ENCODE measurements around the gene EPAS1. TPM values are rescaled to one million over a fixed set of nuclear protein-coding genes. Genes with fewer than 3 reads are reported as not detected.

Gene EPAS1
- total RNA-seq, 1 donor from 2014 or later: 0.15 TPM

- Mint-ChIP-seq H3K4me3 (no peak overlapping the region), H3K27me3 (ENCODE audit: insufficient read depth, low read depth) (peaks cover 7% of the 10 kb centered on the region), H3K9me3 (no peaks in the 10 kb centered on the region), H3K36me3 (no peaks in the 10 kb centered on the region), H3K4me1 (no peaks in the 10 kb centered on the region), H3K27ac (no peak overlapping the region)
- TF ChIP-seq EZH2phosphoT487 (IDR thresholded peaks at IDR 0.05): no peak
- TF ChIP-seq, protein P1, sequence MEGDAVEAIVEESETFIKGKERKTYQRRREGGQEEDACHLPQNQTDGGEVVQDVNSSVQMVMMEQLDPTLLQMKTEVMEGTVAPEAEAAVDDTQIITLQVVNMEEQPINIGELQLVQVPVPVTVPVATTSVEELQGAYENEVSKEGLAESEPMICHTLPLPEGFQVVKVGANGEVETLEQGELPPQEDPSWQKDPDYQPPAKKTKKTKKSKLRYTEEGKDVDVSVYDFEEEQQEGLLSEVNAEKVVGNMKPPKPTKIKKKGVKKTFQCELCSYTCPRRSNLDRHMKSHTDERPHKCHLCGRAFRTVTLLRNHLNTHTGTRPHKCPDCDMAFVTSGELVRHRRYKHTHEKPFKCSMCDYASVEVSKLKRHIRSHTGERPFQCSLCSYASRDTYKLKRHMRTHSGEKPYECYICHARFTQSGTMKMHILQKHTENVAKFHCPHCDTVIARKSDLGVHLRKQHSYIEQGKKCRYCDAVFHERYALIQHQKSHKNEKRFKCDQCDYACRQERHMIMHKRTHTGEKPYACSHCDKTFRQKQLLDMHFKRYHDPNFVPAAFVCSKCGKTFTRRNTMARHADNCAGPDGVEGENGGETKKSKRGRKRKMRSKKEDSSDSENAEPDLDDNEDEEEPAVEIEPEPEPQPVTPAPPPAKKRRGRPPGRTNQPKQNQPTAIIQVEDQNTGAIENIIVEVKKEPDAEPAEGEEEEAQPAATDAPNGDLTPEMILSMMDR (IDR thresholded peaks at IDR 0.05): no peak
- Histone ChIP-seq H3K4me2 (no peak overlapping the region), H3K4me3 (no peak overlapping the region), H3K9ac (no peak overlapping the region), H3K4me1 (no peaks in the 10 kb centered on the region), H3K27me3 (no peaks in the 10 kb centered on the region), H3K79me2 (ENCODE audit: low read depth) (no peaks in the 10 kb centered on the region), H3K36me3 (no peaks in the 10 kb centered on the region), H3K9me3 (ENCODE audit: low read depth) (no peaks in the 10 kb centered on the region), H4K20me1 (ENCODE audit: low read depth) (no peaks in the 10 kb centered on the region), H3K27ac (no peak overlapping the region), H3F3A (ENCODE audit: low read depth) (no peaks in the 10 kb centered on the region), H2AFZ (replicated peaks) (no peak overlapping the region)
- no peak for DNase-seq (ENCODE audit: low spot score)
Measured at GRCh38 chr2:46435796-46436360, 138.7 kb downstream of the EPAS1 start.

Small RNAs within 50 kb of the gene (small RNA-seq; reads per million reads assigned to genes)
- gene RF00017: not detected

Other genes with a start within 250 kb of the EPAS1 start
- not detected in 2 replicates for gene TMEM247, start 182.2 kb downstream of the EPAS1 start, total RNA-seq (ENCODE audit: low replicate concordance)
- gene RHOQ, start 245.1 kb downstream of the EPAS1 start, total RNA-seq (ENCODE audit: low replicate concordance): 17.4 and 20.8 TPM in 2 replicates
- gene ATP6V1E2, start 245.2 kb downstream of the EPAS1 start, total RNA-seq (ENCODE audit: low replicate concordance): 1.9 and 3.6 TPM in 2 replicates